Measurements from ENCODE around the gene CCSER2. TPM values are rescaled to one million over a fixed set of nuclear protein-coding genes. Genes with fewer than 3 reads are reported as not detected.

Gene CCSER2
- total RNA-seq, 1 experiment from 2014 or later: 28.9 TPM

DNA sequence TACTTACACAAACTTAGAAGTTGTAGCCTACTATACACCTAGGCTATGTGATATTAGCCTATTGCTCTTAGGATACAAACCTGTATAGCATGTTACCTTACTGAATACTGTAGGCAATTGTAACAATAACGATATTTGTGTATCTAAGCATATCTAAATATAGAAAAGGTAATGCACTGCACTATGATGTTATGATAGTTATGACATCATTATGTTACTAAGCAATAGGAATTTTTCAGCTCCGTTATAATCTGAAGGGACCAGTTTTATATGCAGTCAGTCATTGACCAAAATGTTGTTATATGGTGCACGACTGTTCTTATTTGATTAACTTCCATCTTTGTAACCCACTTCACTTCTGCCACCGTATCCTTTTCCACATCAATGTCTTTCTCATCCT lies 62.0 kb downstream of the CCSER2 start:
- intact Hi-C loops (cut with micrococcal nuclease): no loop called here
- Histone ChIP-seq H3K4me2 (ENCODE audit: low read length) (no peak overlapping the region), H3K27ac (ENCODE audit: low read depth, low read length) (no peak overlapping the region), H3K79me2 (ENCODE audit: insufficient read depth, low read length) (no peaks in the 10 kb centered on the region), H3K27me3 (ENCODE audit: insufficient read depth, low read length) (no peaks in the 10 kb centered on the region), H3K4me1 (ENCODE audit: control insufficient read depth in 1 of 2, insufficient read depth in 2 of 2, low read length in 2 of 2) (no peaks in the 10 kb centered on the region), H3K9ac (ENCODE audit: low read length) (no peak overlapping the region), H2AFZ (ENCODE audit: low read depth, low read length, poor library complexity, severe bottlenecking) (no peak overlapping the region), H3K4me3 (replicated peaks in 1 of 2; ENCODE audit: low read depth in 1 of 2, low read length in 2 of 2) (no peak overlapping the region), H3K9me2 (ENCODE audit: insufficient read depth) (no peaks in the 10 kb centered on the region), H3K9me3 (ENCODE audit: control insufficient read depth in 1 of 2, insufficient read depth in 1 of 2, low read depth in 1 of 2, low read length in 2 of 2) (no peaks in the 10 kb centered on the region), H4K20me1 (ENCODE audit: insufficient read depth) (no peaks in the 10 kb centered on the region), H3K36me3 (ENCODE audit: control insufficient read depth in 1 of 2, insufficient read depth in 2 of 2, low read length in 2 of 2) (no peaks in the 10 kb centered on the region)
- ChIA-PET CTCF (no interaction called here), RAD21 (ENCODE audit: low non-redundant PET in 1 of 2, low total read pairs in 2 of 2, uncharacterized antibody in 2 of 2, unreplicated experiment in 2 of 2) (no interaction called here), POLR2A (no interaction called here)
- DNase-seq (ENCODE audit: low read depth, low spot score) (no peak), ATAC-seq (no peak)
- no TSS peak for BruUV-seq (replicated peaks)
- TF ChIP-seq, protein P1, sequence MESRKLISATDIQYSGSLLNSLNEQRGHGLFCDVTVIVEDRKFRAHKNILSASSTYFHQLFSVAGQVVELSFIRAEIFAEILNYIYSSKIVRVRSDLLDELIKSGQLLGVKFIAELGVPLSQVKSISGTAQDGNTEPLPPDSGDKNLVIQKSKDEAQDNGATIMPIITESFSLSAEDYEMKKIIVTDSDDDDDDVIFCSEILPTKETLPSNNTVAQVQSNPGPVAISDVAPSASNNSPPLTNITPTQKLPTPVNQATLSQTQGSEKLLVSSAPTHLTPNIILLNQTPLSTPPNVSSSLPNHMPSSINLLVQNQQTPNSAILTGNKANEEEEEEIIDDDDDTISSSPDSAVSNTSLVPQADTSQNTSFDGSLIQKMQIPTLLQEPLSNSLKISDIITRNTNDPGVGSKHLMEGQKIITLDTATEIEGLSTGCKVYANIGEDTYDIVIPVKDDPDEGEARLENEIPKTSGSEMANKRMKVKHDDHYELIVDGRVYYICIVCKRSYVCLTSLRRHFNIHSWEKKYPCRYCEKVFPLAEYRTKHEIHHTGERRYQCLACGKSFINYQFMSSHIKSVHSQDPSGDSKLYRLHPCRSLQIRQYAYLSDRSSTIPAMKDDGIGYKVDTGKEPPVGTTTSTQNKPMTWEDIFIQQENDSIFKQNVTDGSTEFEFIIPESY (IDR thresholded peaks at IDR 0.05; ENCODE audit: extremely low read depth, insufficient replicate concordance, low read length): no peak
- no peak for TF ChIP-seq ZNF274 (IDR thresholded peaks at IDR 0.05; ENCODE audit: low read depth, low read length)

DNA sequence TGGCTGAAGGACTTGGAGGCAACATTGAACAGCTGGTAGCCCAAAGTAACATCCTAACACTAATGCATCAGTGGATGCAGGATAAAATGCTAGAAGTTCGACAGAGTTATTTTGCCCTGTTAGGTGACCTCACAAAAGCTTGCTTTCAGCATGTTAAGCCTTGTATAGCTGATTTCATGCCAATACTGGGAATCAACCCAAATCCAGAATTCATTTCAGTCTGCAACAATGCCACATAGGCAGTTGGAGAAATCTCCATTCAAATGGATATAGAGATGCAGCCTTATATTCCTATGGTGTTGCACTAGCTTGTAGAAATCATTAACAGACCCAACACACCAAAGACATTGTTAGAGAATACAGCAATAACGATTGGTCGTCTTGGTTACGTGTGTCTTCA lies 62.9 kb downstream of the CCSER2 start:
- Histone ChIP-seq H3K9me3 (ENCODE audit: control insufficient read depth in 1 of 2, insufficient read depth in 1 of 2, low read depth in 1 of 2, low read length in 2 of 2) (no peaks in the 10 kb centered on the region), H3K9ac (ENCODE audit: low read length) (no peak overlapping the region), H3K36me3 (ENCODE audit: control insufficient read depth in 1 of 2, insufficient read depth in 2 of 2, low read length in 2 of 2) (no peaks in the 10 kb centered on the region), H3K27ac (ENCODE audit: low read depth, low read length) (no peak overlapping the region), H3K9me2 (ENCODE audit: insufficient read depth) (no peaks in the 10 kb centered on the region), H4K20me1 (ENCODE audit: insufficient read depth) (no peaks in the 10 kb centered on the region), H3K79me2 (ENCODE audit: insufficient read depth, low read length) (no peaks in the 10 kb centered on the region), H3K4me1 (ENCODE audit: control insufficient read depth in 1 of 2, insufficient read depth in 2 of 2, low read length in 2 of 2) (no peaks in the 10 kb centered on the region), H3K27me3 (ENCODE audit: insufficient read depth, low read length) (no peaks in the 10 kb centered on the region), H2AFZ (ENCODE audit: low read depth, low read length, poor library complexity, severe bottlenecking) (no peak overlapping the region), H3K4me2 (ENCODE audit: low read length) (no peak overlapping the region), H3K4me3 (replicated peaks in 1 of 2; ENCODE audit: low read depth in 1 of 2, low read length in 2 of 2) (no peak overlapping the region)
- ATAC-seq: no peak
- ChIA-PET CTCF (no interaction called here), RAD21 (ENCODE audit: low non-redundant PET in 1 of 2, low total read pairs in 2 of 2, uncharacterized antibody in 2 of 2, unreplicated experiment in 2 of 2) (no interaction called here), POLR2A (no interaction called here)
- intact Hi-C loops (cut with micrococcal nuclease): no loop called here
- no TSS peak for BruUV-seq (replicated peaks)
- DNase-seq (ENCODE audit: low read depth, low spot score): no peak
- TF ChIP-seq POLR2A (IDR thresholded peaks at IDR 0.05; ENCODE audit: borderline replicate concordance, extremely low read depth, insufficient read depth, insufficient read length) (no peak), CBX3 (IDR thresholded peaks at IDR 0.05; ENCODE audit: low read depth) (no peak), EZH2 (IDR thresholded peaks at IDR 0.05) (no peak)
